ENCODE data around the gene GJA9.

- TF ChIP-seq EZH2 (IDR thresholded peaks at IDR 0.05; ENCODE audit: borderline replicate concordance, low read depth, low read length, poor library complexity, severe bottlenecking): no peak
- TF ChIP-seq, protein P1, sequence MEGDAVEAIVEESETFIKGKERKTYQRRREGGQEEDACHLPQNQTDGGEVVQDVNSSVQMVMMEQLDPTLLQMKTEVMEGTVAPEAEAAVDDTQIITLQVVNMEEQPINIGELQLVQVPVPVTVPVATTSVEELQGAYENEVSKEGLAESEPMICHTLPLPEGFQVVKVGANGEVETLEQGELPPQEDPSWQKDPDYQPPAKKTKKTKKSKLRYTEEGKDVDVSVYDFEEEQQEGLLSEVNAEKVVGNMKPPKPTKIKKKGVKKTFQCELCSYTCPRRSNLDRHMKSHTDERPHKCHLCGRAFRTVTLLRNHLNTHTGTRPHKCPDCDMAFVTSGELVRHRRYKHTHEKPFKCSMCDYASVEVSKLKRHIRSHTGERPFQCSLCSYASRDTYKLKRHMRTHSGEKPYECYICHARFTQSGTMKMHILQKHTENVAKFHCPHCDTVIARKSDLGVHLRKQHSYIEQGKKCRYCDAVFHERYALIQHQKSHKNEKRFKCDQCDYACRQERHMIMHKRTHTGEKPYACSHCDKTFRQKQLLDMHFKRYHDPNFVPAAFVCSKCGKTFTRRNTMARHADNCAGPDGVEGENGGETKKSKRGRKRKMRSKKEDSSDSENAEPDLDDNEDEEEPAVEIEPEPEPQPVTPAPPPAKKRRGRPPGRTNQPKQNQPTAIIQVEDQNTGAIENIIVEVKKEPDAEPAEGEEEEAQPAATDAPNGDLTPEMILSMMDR (conservative IDR thresholded peaks at IDR 0.05; ENCODE audit: low read depth, low read length): no peak
Measured at GRCh38 chr1:38888423-38889333, 7.3 kb upstream of the GJA9 start.
